K562 (cell line): Measurements from ENCODE around the gene ZNHIT6. TPM values are rescaled to one million over a fixed set of nuclear protein-coding genes. Genes with fewer than 3 reads are reported as not detected.

ENCODE experiments used
- ATAC-seq: fragments of 200-7000 bp; cut with Tn5 transposase; 3 replicates; pipeline ENCODE4 v1.9.1; 2020; ENCODE audit warnings: moderate library complexity
- BruUV-seq: library from RNA; stranded (reverse); fragments of 400-500 nt; replicated peaks from 2 replicates; lab custom pipeline; 2021; lab: Mats Ljungman, UMichigan
- CTCF ChIA-PET: fragments of 300-600 bp; formaldehyde crosslinking; extraction: SDS; loops from one replicate; lab custom pipeline; 2021; ENCODE audit warnings: low intra/inter-chr PET ratio; lab: Yijun Ruan, JAX
- POLR2A ChIA-PET: fragments of 300-600, 350-650 bp; sonication (Branson Sonifier 250); formaldehyde crosslinking; extraction: SDS; loops from one replicate; lab custom pipeline; 2021; ENCODE audit warnings: antibody characterized with exemption, inconsistent platforms; lab: Yijun Ruan, JAX
- DNase-seq, 4 experiments: peaks; one replicate each; pipeline versions ENCODE4 v3.0.0 to v3.0.0-alpha.2; 2011 to 2018; ENCODE audit warnings: low spot score in 3 of 4, mixed read lengths in 3 of 4; ENCODE audit errors: extremely low read depth in 1 of 4
- FAIRE-seq: peaks from 2 replicates; lab custom pipeline; 2011; peaks lifted over from hg19 to GRCh38; lab: Jason Lieb, UNC
- H2AFZ ChIP-seq: 2 replicates; pipeline ENCODE4 v1.6.0; 2011; ENCODE audit warnings: low read depth, low read length, control low read depth, inconsistent platforms
- H3K27ac ChIP-seq: fragments of 200-600 bp; 3 replicates; pipeline ENCODE4 v1.8.0; 2011; ENCODE audit warnings: low read depth, mild to moderate bottlenecking, control low read depth, inconsistent platforms, low read length, moderate library complexity, mixed read lengths; ENCODE audit errors: extremely low read depth
- H3K27me3 ChIP-seq, 2 experiments: fragments of 300-600 bp in 1 of 2; 2 replicates in 1 of 2; 3 replicates in 1 of 2; pipeline versions ENCODE4 v1.6.0 to v1.8.0; 2011; ENCODE audit warnings: inconsistent platforms in 2 of 2, low read length in 2 of 2, mild to moderate bottlenecking in 1 of 2, mixed read lengths in 1 of 2, moderate library complexity in 1 of 2; ENCODE audit not compliant: control insufficient read depth in 2 of 2, insufficient read depth in 2 of 2
- H3K36me3 ChIP-seq: fragments of 300-600 bp; 3 replicates; pipeline ENCODE4 v1.8.0; 2011; ENCODE audit warnings: mild to moderate bottlenecking, low read length, inconsistent platforms; ENCODE audit not compliant: control insufficient read depth, insufficient read depth
- H3K4me1 ChIP-seq, 2 experiments: fragments of 200-600 bp in 1 of 2; replicated peaks in 1 of 2; 2 replicates in 1 of 2; 3 replicates in 1 of 2; pipeline versions ENCODE4 v1.5.1 to v1.8.0; 2011; ENCODE audit warnings: inconsistent platforms in 2 of 2, low read length in 2 of 2, mild to moderate bottlenecking in 1 of 2, mixed read lengths in 1 of 2, moderate library complexity in 1 of 2; ENCODE audit not compliant: control insufficient read depth in 2 of 2, insufficient read depth in 2 of 2
- H3K4me2 ChIP-seq: 2 replicates; pipeline ENCODE4 v1.6.1; 2011; ENCODE audit warnings: low read length, control low read depth, inconsistent platforms, mixed read lengths; ENCODE audit not compliant: insufficient read depth
- H3K4me3 ChIP-seq: fragments of 200-600 bp; sonication (generic), shearing (Covaris generic); 2 replicates; pipeline ENCODE4 v1.5.1; 2016; ENCODE audit warnings: control low read depth, inconsistent platforms
- H3K79me2 ChIP-seq: fragments of 200-600 bp; 3 replicates; pipeline ENCODE4 v1.8.0; 2011; ENCODE audit warnings: low read length, inconsistent platforms; ENCODE audit not compliant: control insufficient read depth, insufficient read depth
- H3K9ac ChIP-seq, 2 experiments: 2 replicates each; pipeline versions ENCODE4 v1.6.0 to v1.6.1; 2011; ENCODE audit warnings: low read depth in 2 of 2, low read length in 2 of 2, control low read depth in 1 of 2, inconsistent platforms in 1 of 2, mild to moderate bottlenecking in 1 of 2, mixed read lengths in 1 of 2; ENCODE audit not compliant: insufficient read depth in 1 of 2
- H3K9me1 ChIP-seq: one replicate; pipeline ENCODE4 v1.6.0; 2011; ENCODE audit warnings: inconsistent platforms, mild to moderate bottlenecking, low read length, moderate library complexity; ENCODE audit not compliant: control insufficient read depth, insufficient read depth
- H3K9me3 ChIP-seq: replicated peaks from 2 replicates; pipeline ENCODE4 v1.5.1; 2011; ENCODE audit warnings: low read depth, low read length, inconsistent platforms; ENCODE audit not compliant: control insufficient read depth, insufficient read depth
- H4K20me1 ChIP-seq: replicated peaks from 2 replicates; pipeline ENCODE4 v1.6.1; 2011; ENCODE audit warnings: low read length, inconsistent platforms, mixed read lengths; ENCODE audit not compliant: control insufficient read depth, insufficient read depth
- CSDE1 ChIP-seq, 2 experiments: fragments of 450-650 bp; IDR thresholded peaks; 2 replicates each; pipeline ENCODE4 v1.6.1; 2016; ENCODE audit warnings: mild to moderate bottlenecking in 1 of 2
- FOXA3 ChIP-seq, 2 experiments: fragments of 450-650 bp in 1 of 2; sonication (generic) in 1 of 2; formaldehyde crosslinking; IDR thresholded peaks in 1 of 2; conservative IDR thresholded peaks in 1 of 2; 2 replicates each; pipeline versions ENCODE4 v1.4.0 to v1.8.0; 2020 to 2022; ENCODE audit warnings: mild to moderate bottlenecking in 2 of 2, missing genetic modification reagents in 1 of 2
- FOXK2 ChIP-seq, 2 experiments: fragments of 450-650 bp; IDR thresholded peaks in 1 of 2; conservative IDR thresholded peaks in 1 of 2; 2 replicates each; pipeline ENCODE4 v1.6.1; 2016; ENCODE audit warnings: low read depth in 2 of 2, mild to moderate bottlenecking in 1 of 2
- NFE2L1 ChIP-seq: fragments of 450-650 bp; IDR thresholded peaks from 2 replicates; pipeline ENCODE4 v1.6.1; 2016; ENCODE audit warnings: missing genetic modification characterization, low read depth, mild to moderate bottlenecking, missing compliant biosample characterization, moderate library complexity, borderline replicate concordance
- POLR2H ChIP-seq: IDR thresholded peaks from 2 replicates; pipeline ENCODE4 v1.6.1; 2016; ENCODE audit warnings: missing genetic modification characterization, low read depth, mild to moderate bottlenecking, control low read depth, missing compliant biosample characterization, moderate library complexity
- TSC22D4 ChIP-seq: fragments of 450-650 bp; IDR thresholded peaks from 2 replicates; pipeline ENCODE4 v1.6.1; 2016; ENCODE audit warnings: missing genetic modification characterization, missing biosample characterization, control low read depth
- ZKSCAN1 ChIP-seq: fragments of 150-350 bp; IDR thresholded peaks from 2 replicates; pipeline ENCODE4 v1.6.1; 2016; ENCODE audit warnings: low read depth, low read length
- WGBS: fragments of 100-300 bp; shearing (Covaris generic); methylation state at CpG from one replicate; pipeline ENCODE4 v1.1.6; 2016; ENCODE audit warnings: low coverage, mixed read lengths; ENCODE audit not compliant: insufficient coverage; ENCODE audit errors: missing lambda C conversion rate; 5-methylcytosine and 5-hydroxymethylcytosine counted together
- in situ Hi-C: fragments of 300-500 bp; cut with MboI; formaldehyde crosslinking; loops from 4 replicates; pipeline ENCODE4 v1.15.0; 2018; ENCODE audit warnings: inconsistent platforms, mixed read lengths
- intact Hi-C: fragments of 100-400 bp; cut with micrococcal nuclease; formaldehyde crosslinking; loops from 2 replicates; pipeline ENCODE4 v1.14.2; 2022
- polyA plus RNA-seq, 8 experiments: library from polyadenylated mRNA; depleted of rRNA in 4 of 8; stranded (reverse) in 5 of 8; unstranded in 3 of 8; fragments of >200 nt; fragmentation: Nextera tagmentation in 2 of 8; fragmentation: Illumina TruSeq in 1 of 8; extraction: Ambion mirVana in 2 of 8; extraction: Trizol in 1 of 8; gene quantifications; 2 replicates each; pipeline versions ENCODE4 v1.2.1 to v1.2.3, GENCODE V29; 2011 to 2014; ENCODE audit warnings: inconsistent platforms in 1 of 8, missing spikeins in 1 of 8
- total RNA-seq, 7 experiments: library from RNA; depleted of rRNA in 6 of 7; stranded (reverse); fragments of >200 nt in 6 of 7; fragmentation: Illumina TruSeq in 2 of 7; extraction: Trizol in 2 of 7; gene quantifications; 2 replicates each; pipeline versions ENCODE4 v1.2.1 to v1.2.3, GENCODE V29; 2011 to 2021; ENCODE audit warnings: low replicate concordance in 1 of 7
- TF ChIP-seq, protein P1 (sequence below): sonication (generic); formaldehyde crosslinking; IDR thresholded peaks from 2 replicates; pipeline ENCODE4 v1.8.0; 2022; ENCODE audit warnings: missing genetic modification reagents, mild to moderate bottlenecking, borderline replicate concordance
- TF ChIP-seq, protein P2 (sequence below): fragments of 450-650 bp; IDR thresholded peaks from 2 replicates; pipeline ENCODE4 v1.6.1; 2018; ENCODE audit not compliant: partially characterized antibody
- TF ChIP-seq, protein P3 (sequence below), 3 experiments: IDR thresholded peaks in 2 of 3; conservative IDR thresholded peaks in 1 of 3; 2 replicates each; pipeline ENCODE4 v1.5.1; 2011 to 2012; ENCODE audit warnings: low read length in 3 of 3, mild to moderate bottlenecking in 3 of 3, control low read depth in 2 of 3, improper control_type of control experiment in 1 of 3, inconsistent platforms in 1 of 3, low read depth in 1 of 3, mixed read lengths in 1 of 3, moderate library complexity in 1 of 3; ENCODE audit not compliant: insufficient read depth in 2 of 3

ZNHIT6 gene
- total and polyA plus RNA-seq, 9 of the 15 experiments (the other 6 are each of a cell fraction or from before 2014, with no cell fraction given) = 15.4 to 37.6 (median 21.7) TPM

DNA sequence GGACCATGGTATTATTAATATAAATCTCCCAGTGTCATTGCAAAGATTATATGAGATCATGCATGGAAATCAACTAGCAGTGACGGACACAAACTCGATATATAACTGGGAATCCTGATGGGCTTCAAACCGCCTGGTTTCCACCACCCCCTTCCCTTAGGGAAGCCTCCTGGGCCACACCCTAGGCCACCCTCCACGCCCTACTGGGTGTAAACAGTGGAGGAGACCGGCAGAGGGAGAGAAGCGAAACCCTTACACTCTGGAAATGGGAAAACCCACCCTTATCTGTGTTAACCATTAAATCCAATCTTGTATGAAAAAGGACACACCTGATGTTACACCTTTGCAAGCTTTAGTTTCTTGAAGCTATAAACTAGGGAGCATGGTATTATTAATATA is 595 bp upstream of the ZNHIT6 start:
- in situ Hi-C loops (no loop called here), intact Hi-C loops (loop anchor here (10.0 kb wide), 1 partner anchor 404 kb away; no protein-coding TSS in a partner anchor)
- Histone ChIP-seq H3K9ac (peak overlapping the region; percentile 62 to 77; a peak in 3 of 4 replicates), H3K4me3 (peak overlapping the region; percentile 83), H2AFZ (peak overlapping the region; percentile 99), H4K20me1 (no peaks in the 10 kb centered on the region)
- TF ChIP-seq, protein P1, sequence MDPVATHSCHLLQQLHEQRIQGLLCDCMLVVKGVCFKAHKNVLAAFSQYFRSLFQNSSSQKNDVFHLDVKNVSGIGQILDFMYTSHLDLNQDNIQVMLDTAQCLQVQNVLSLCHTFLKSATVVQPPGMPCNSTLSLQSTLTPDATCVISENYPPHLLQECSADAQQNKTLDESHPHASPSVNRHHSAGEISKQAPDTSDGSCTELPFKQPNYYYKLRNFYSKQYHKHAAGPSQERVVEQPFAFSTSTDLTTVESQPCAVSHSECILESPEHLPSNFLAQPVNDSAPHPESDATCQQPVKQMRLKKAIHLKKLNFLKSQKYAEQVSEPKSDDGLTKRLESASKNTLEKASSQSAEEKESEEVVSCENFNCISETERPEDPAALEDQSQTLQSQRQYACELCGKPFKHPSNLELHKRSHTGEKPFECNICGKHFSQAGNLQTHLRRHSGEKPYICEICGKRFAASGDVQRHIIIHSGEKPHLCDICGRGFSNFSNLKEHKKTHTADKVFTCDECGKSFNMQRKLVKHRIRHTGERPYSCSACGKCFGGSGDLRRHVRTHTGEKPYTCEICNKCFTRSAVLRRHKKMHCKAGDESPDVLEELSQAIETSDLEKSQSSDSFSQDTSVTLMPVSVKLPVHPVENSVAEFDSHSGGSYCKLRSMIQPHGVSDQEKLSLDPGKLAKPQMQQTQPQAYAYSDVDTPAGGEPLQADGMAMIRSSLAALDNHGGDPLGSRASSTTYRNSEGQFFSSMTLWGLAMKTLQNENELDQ = no peak
- TF ChIP-seq FOXA3 (CRISPR knock-in tag; conservative IDR thresholded peaks at IDR 0.05 in 1 of 2, IDR thresholded peaks at IDR 0.05 in 1 of 2) = 0 out of 4 replicates have a peak, but pooled peaks of 1 of the 2 experiments have one; percentile 8
- 0 out of 4 replicates have a peak, but pooled peaks of 1 of the 2 experiments have one; percentile 28 for TF ChIP-seq CSDE1 (IDR thresholded peaks at IDR 0.05)
- TF ChIP-seq NFE2L1 (tag) = no peak
- TF ChIP-seq POLR2H = 0 out of 2 replicates have a peak, but pooled peaks have one; percentile 9
- no peak for TF ChIP-seq TSC22D4
- peak; percentile 88 for TF ChIP-seq ZKSCAN1
- TF ChIP-seq FOXK2 (conservative IDR thresholded peaks at IDR 0.05 in 1 of 2, IDR thresholded peaks at IDR 0.05 in 1 of 2; ENCODE audit: low read depth in 2 of 2) = peak; percentile 69 to 74; a peak in 3 of 4 replicates
- TF ChIP-seq, protein P2, sequence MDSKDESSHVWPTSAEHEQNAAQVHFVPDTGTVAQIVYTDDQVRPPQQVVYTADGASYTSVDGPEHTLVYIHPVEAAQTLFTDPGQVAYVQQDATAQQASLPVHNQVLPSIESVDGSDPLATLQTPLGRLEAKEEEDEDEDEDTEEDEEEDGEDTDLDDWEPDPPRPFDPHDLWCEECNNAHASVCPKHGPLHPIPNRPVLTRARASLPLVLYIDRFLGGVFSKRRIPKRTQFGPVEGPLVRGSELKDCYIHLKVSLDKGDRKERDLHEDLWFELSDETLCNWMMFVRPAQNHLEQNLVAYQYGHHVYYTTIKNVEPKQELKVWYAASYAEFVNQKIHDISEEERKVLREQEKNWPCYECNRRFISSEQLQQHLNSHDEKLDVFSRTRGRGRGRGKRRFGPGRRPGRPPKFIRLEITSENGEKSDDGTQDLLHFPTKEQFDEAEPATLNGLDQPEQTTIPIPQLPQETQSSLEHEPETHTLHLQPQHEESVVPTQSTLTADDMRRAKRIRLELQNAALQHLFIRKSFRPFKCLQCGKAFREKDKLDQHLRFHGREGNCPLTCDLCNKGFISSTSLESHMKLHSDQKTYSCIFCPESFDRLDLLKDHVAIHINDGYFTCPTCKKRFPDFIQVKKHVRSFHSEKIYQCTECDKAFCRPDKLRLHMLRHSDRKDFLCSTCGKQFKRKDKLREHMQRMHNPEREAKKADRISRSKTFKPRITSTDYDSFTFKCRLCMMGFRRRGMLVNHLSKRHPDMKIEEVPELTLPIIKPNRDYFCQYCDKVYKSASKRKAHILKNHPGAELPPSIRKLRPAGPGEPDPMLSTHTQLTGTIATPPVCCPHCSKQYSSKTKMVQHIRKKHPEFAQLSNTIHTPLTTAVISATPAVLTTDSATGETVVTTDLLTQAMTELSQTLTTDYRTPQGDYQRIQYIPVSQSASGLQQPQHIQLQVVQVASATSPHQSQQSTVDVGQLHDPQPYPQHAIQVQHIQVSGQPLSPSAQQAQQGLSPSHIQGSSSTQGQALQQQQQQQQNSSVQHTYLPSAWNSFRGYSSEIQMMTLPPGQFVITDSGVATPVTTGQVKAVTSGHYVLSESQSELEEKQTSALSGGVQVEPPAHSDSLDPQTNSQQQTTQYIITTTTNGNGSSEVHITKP = peak; percentile 69
- TF ChIP-seq, protein P3, sequence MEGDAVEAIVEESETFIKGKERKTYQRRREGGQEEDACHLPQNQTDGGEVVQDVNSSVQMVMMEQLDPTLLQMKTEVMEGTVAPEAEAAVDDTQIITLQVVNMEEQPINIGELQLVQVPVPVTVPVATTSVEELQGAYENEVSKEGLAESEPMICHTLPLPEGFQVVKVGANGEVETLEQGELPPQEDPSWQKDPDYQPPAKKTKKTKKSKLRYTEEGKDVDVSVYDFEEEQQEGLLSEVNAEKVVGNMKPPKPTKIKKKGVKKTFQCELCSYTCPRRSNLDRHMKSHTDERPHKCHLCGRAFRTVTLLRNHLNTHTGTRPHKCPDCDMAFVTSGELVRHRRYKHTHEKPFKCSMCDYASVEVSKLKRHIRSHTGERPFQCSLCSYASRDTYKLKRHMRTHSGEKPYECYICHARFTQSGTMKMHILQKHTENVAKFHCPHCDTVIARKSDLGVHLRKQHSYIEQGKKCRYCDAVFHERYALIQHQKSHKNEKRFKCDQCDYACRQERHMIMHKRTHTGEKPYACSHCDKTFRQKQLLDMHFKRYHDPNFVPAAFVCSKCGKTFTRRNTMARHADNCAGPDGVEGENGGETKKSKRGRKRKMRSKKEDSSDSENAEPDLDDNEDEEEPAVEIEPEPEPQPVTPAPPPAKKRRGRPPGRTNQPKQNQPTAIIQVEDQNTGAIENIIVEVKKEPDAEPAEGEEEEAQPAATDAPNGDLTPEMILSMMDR (IDR thresholded peaks at IDR 0.05 in 2 of 3, conservative IDR thresholded peaks at IDR 0.05 in 1 of 3; ENCODE audit: insufficient read depth in 2 of 3, low read depth in 1 of 3, low read length in 3 of 3) = 0 out of 6 replicates have a peak, but pooled peaks of 1 of the 3 experiments have one; percentile 5
- TF ChIP-seq, all 486 proteins: peak for 7
- H3K36me3 ChIP-seq = peaks cover 22% of the 10 kb centered on the region; the same call in 2 of the 3 replicates
- WGBS = 8% methylated on average over 6 of the region's 6 CpGs
- H3K27me3 ChIP-seq = no peaks in the 10 kb centered on the region
- H3K4me1 ChIP-seq = peaks cover 0 to 14% of the 10 kb centered on the region in 2 experiments; a peak in 2 of 5 replicates
- no TSS peak for BruUV-seq
- ATAC-seq (peak; percentile 77), DNase-seq (peak; percentile 43 to 74 (median 56)), FAIRE-seq (no peak)
- ChIA-PET POLR2A (interaction anchor here (1.0 kb wide), 4 partner anchors 8 to 80 kb away, joined by 3 read pairs; no protein-coding TSS in a partner anchor), CTCF (no interaction called here)
- no peaks in the 10 kb centered on the region for H3K9me1 ChIP-seq
- H3K9me3 ChIP-seq = no peaks in the 10 kb centered on the region; the same call in 1 of the 2 replicates
- peak overlapping the region; percentile 86 for H3K27ac ChIP-seq
- H3K79me2 ChIP-seq = peaks cover 42% of the 10 kb centered on the region
- H3K4me2 ChIP-seq = peak overlapping the region; percentile 98
